ENCODE measurements around the gene FRY. TPM values are rescaled to one million over a fixed set of nuclear protein-coding genes. Genes with fewer than 3 reads are reported as not detected.

FRY gene
- total RNA-seq, 2 donors from 2014 or later: 122 to 165 TPM

DNA sequence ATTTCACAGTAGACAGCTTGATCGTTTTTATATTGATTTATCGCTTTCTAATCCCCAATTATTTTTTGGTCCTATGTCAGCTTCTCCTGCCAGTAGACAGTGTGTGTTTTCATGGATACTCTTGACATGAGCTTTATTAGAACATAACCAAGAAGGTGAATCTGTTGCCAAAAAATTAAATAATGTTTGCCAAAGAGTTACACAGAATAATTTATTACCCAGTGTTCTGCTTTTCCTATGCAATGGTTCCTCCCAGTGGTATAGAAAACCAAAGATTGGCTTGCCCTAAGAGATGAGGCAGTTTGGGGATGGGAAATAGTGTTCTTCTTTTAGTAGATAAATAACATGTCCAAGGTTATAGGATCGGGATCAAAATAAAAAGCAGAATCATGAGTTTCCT, 8.5 kb upstream of the FRY start:
- Histone ChIP-seq H3K27me3 (replicated peaks; ENCODE audit: insufficient read depth) (no peaks in the 10 kb centered on the region), H3K4me1 (ENCODE audit: control insufficient read depth in 1 of 2, low read depth in 2 of 2) (peaks cover 0 to 7% of the 10 kb centered on the region in 2 donors), H3K9me3 (no peaks in the 10 kb centered on the region), H3K36me3 (no peaks in the 10 kb centered on the region), H3K27ac (no peak overlapping the region), H3K4me3 (no peak overlapping the region)
- TF ChIP-seq, protein P1, sequence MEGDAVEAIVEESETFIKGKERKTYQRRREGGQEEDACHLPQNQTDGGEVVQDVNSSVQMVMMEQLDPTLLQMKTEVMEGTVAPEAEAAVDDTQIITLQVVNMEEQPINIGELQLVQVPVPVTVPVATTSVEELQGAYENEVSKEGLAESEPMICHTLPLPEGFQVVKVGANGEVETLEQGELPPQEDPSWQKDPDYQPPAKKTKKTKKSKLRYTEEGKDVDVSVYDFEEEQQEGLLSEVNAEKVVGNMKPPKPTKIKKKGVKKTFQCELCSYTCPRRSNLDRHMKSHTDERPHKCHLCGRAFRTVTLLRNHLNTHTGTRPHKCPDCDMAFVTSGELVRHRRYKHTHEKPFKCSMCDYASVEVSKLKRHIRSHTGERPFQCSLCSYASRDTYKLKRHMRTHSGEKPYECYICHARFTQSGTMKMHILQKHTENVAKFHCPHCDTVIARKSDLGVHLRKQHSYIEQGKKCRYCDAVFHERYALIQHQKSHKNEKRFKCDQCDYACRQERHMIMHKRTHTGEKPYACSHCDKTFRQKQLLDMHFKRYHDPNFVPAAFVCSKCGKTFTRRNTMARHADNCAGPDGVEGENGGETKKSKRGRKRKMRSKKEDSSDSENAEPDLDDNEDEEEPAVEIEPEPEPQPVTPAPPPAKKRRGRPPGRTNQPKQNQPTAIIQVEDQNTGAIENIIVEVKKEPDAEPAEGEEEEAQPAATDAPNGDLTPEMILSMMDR (IDR thresholded peaks at IDR 0.05): no peak
- ATAC-seq (ENCODE audit: insufficient number of reproducible peaks, low FRiP score, low read depth) (no peak), DNase-seq (ENCODE audit: low spot score) (no peak)

DNA sequence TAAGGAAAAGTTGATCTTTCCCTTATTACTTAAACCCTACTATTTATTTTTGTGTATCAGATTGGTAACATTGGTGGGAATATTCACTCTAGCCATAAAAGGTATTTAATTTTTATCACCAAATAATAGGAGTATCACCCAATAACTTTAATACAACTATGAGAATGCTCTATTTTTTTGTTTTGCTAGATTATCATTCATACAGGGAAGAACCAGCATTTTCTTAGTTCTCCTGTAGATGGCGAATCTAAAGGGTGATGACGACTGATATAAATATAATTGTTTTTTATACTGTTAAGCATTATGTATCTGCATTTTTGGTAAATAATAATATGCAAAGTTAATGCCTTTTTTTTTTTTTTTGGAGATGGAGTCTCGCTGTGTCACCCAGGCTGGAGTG, 7.9 kb upstream of the FRY start:
- ATAC-seq (ENCODE audit: insufficient number of reproducible peaks, low FRiP score, low read depth) (no peak), DNase-seq (ENCODE audit: low spot score) (no peak)
- Histone ChIP-seq H3K36me3 (no peaks in the 10 kb centered on the region), H3K4me1 (ENCODE audit: control insufficient read depth in 1 of 2, low read depth in 2 of 2) (peaks cover 0 to 7% of the 10 kb centered on the region in 2 donors), H3K9me3 (no peaks in the 10 kb centered on the region), H3K27ac (no peak overlapping the region), H3K4me3 (no peak overlapping the region), H3K27me3 (replicated peaks; ENCODE audit: insufficient read depth) (no peaks in the 10 kb centered on the region)
- TF ChIP-seq, protein P1 (IDR thresholded peaks at IDR 0.05): no peak

DNA sequence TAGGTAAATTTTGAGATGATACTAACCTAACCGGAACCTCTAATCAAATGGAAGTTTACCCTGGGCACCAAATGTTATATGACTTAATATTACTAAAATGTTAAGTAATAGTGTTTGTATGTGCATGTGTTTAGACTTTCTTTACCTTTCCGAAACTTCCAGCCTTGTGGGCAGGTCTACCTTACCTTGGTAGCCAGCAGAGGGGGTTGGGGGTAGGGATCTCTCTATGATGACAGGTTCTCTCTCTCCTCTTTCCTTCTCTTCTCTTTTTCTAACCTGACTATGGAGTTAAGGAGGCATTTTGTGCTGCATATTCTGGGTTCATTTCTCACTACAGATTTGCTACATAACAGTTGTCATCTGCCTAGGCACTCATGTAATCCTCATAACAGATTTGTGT, 6.8 kb upstream of the FRY start:
- no peak overlapping the region for H3K4me3 ChIP-seq
- H3K27ac ChIP-seq: no peak overlapping the region
- DNase-seq (ENCODE audit: low spot score) (no peak), ATAC-seq (ENCODE audit: insufficient number of reproducible peaks, low FRiP score, low read depth) (no peak)
- H3K9me3 ChIP-seq: no peaks in the 10 kb centered on the region
- TF ChIP-seq, protein P1 (IDR thresholded peaks at IDR 0.05): no peak
- H3K27me3 ChIP-seq (replicated peaks; ENCODE audit: insufficient read depth): no peaks in the 10 kb centered on the region
- H3K4me1 ChIP-seq (ENCODE audit: control insufficient read depth in 1 of 2, low read depth in 2 of 2): peaks cover 0 to 7% of the 10 kb centered on the region in 2 donors
- H3K36me3 ChIP-seq: no peaks in the 10 kb centered on the region

DNA sequence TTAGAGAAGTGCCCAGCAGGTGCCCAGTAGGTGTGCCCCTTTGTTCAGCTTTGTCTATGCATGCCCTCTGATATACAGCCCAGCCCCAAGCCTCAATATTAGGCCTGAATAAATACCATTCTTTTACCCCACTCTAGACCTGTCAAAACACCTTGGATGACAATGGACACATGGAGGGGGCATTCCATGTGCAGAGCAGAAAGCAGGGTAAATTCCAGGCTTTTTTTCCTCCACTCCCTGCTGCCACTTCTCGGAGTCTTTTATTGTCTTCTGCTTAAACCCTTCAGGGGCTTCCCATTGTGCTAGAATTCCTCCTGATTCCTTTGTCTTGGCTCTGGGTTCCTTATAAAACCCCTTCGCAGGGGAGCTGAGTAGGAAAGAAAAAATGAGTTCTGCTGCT, 5.8 kb upstream of the FRY start:
- Histone ChIP-seq H3K9me3 (no peaks in the 10 kb centered on the region), H3K27ac (no peak overlapping the region), H3K27me3 (replicated peaks; ENCODE audit: insufficient read depth) (no peaks in the 10 kb centered on the region), H3K36me3 (no peaks in the 10 kb centered on the region), H3K4me3 (no peak overlapping the region), H3K4me1 (ENCODE audit: control insufficient read depth in 1 of 2, low read depth in 2 of 2) (peaks cover 0 to 11% of the 10 kb centered on the region in 2 donors)
- DNase-seq (ENCODE audit: low spot score): no peak
- TF ChIP-seq, protein P1 (IDR thresholded peaks at IDR 0.05): no peak
- ATAC-seq (ENCODE audit: insufficient number of reproducible peaks, low FRiP score, low read depth): no peak

DNA sequence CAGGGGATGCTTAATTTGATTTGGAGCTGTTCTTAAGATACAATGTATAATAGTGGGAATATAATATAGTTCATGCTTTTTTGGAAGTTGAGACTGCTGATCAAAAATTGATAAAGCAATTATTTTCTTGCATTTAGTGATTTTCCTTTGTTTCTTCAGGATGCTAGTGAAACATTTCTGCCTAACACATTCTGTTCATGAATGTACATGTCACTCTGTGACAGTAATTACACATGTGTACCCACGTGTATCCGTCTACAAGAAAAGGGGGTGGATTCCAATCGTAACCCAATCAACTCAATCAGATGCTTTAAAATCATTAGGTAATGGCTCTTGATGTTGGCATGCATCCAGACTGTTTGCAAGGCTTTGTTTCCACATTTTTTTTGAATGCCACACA, 5.0 kb upstream of the FRY start:
- no peaks in the 10 kb centered on the region for H3K9me3 ChIP-seq
- TF ChIP-seq, protein P1 (IDR thresholded peaks at IDR 0.05): no peak
- H3K4me3 ChIP-seq: no peak overlapping the region
- no peaks in the 10 kb centered on the region for H3K27me3 ChIP-seq (replicated peaks; ENCODE audit: insufficient read depth)
- ATAC-seq (ENCODE audit: insufficient number of reproducible peaks, low FRiP score, low read depth): no peak
- DNase-seq (ENCODE audit: low spot score): no peak
- no peak overlapping the region for H3K27ac ChIP-seq
- H3K4me1 ChIP-seq (ENCODE audit: control insufficient read depth in 1 of 2, low read depth in 2 of 2): peaks cover 0 to 14% of the 10 kb centered on the region in 2 donors
- no peaks in the 10 kb centered on the region for H3K36me3 ChIP-seq
